A549 (cell line): ENCODE data around the gene RHCE.
"Not testable (repeated sequence)": the region's sequence is repeated elsewhere in the genome, so short reads cannot be mapped to it uniquely, and the experiment has no call there.

Source experiments
- BHLHE40 ChIP-seq: IDR thresholded peaks from 2 replicates; pipeline ENCODE4 v1.6.1; 2012; ENCODE audit warnings: low read depth, low read length, inconsistent platforms
- ELK1 ChIP-seq: fragments of 150-350 bp; IDR thresholded peaks from 2 replicates; pipeline ENCODE4 v1.6.1; 2014; ENCODE audit warnings: low read depth, mild to moderate bottlenecking, low read length
- HOXB13 ChIP-seq: fragments of 250-450 bp; sonication (Bioruptor Pico); IDR thresholded peaks from 2 replicates; pipeline ENCODE4 v1.5.0; 2020; ENCODE audit warnings: low read depth, mild to moderate bottlenecking, moderate library complexity
- JUN ChIP-seq, 2 experiments: fragments of >200 bp; sonication (Bioruptor Twin); formaldehyde crosslinking; IDR thresholded peaks; 2 replicates in 1 of 2; 3 replicates in 1 of 2; pipeline ENCODE4 v1.6.1; 2016 to 2017
- MYC ChIP-seq: IDR thresholded peaks from 2 replicates; pipeline ENCODE4 v1.6.1; 2012; ENCODE audit warnings: mild to moderate bottlenecking, inconsistent platforms, low read length, improper control_type of control experiment, borderline replicate concordance
- POLR2AphosphoS2 ChIP-seq: conservative IDR thresholded peaks from 2 replicates; pipeline ENCODE4 v1.6.1; 2012; ENCODE audit warnings: low read length, improper control_type of control experiment, inconsistent platforms
- TF ChIP-seq, protein P1 (sequence below): fragments of >200 bp; sonication (Bioruptor Twin); formaldehyde crosslinking; IDR thresholded peaks from 3 replicates; pipeline ENCODE4 v1.5.1; 2016

- TF ChIP-seq HOXB13 (CRISPR knock-in tag); ELK1; BHLHE40; POLR2AphosphoS2; MYC; JUN (IDR thresholded peaks at IDR 0.05): not testable (repeated sequence)
- TF ChIP-seq, protein P1, sequence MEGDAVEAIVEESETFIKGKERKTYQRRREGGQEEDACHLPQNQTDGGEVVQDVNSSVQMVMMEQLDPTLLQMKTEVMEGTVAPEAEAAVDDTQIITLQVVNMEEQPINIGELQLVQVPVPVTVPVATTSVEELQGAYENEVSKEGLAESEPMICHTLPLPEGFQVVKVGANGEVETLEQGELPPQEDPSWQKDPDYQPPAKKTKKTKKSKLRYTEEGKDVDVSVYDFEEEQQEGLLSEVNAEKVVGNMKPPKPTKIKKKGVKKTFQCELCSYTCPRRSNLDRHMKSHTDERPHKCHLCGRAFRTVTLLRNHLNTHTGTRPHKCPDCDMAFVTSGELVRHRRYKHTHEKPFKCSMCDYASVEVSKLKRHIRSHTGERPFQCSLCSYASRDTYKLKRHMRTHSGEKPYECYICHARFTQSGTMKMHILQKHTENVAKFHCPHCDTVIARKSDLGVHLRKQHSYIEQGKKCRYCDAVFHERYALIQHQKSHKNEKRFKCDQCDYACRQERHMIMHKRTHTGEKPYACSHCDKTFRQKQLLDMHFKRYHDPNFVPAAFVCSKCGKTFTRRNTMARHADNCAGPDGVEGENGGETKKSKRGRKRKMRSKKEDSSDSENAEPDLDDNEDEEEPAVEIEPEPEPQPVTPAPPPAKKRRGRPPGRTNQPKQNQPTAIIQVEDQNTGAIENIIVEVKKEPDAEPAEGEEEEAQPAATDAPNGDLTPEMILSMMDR, result not testable (repeated sequence)
Observed at GRCh38 chr1:25329950-25330349, 90.7 kb downstream of the RHCE start.
